Mucosa of descending colon (tissue), 3 donors: Measurements from ENCODE around the gene NFIX. TPM values are rescaled to one million over a fixed set of nuclear protein-coding genes. Genes with fewer than 3 reads are reported as not detected.

Experiments
- ATAC-seq: fragments of 200-7000 bp; cut with Tn5 transposase; one replicate; pipeline ENCODE4 v1.9.1; 2020; ENCODE audit warnings: mild to moderate bottlenecking, moderate library complexity
- DNase-seq, 3 donors: peaks; one replicate each; pipeline ENCODE4 v3.0.0-alpha.2; 2020
- H3K36me3 ChIP-seq: fragments of 200-600 bp; one replicate; pipeline ENCODE4 v1.8.0; 2021; ENCODE audit warnings: low read depth, mild to moderate bottlenecking
- H3K4me1 ChIP-seq: fragments of 200-600 bp; one replicate; pipeline ENCODE4 v1.8.0; 2021; ENCODE audit warnings: low read depth, mild to moderate bottlenecking
- H3K4me3 ChIP-seq: fragments of 200-600 bp; one replicate; pipeline ENCODE4 v1.8.0; 2021; ENCODE audit warnings: mild to moderate bottlenecking
- H3K9me3 ChIP-seq: fragments of 200-600 bp; one replicate; pipeline ENCODE4 v1.8.0; 2021; ENCODE audit warnings: mild to moderate bottlenecking
- intact Hi-C, 2 donors: fragments of 100-400 bp; cut with DNase I in 1 of 2; cut with micrococcal nuclease in 1 of 2; formaldehyde crosslinking; loops; one replicate each; pipeline versions ENCODE4 v1.11.0 to v1.11.1; 2022; cut with DNase I, micrococcal nuclease
- total RNA-seq, 3 donors: library from RNA; stranded (reverse); fragmentation: NEBNext Ultra II Directional in 2 of 3; extraction: Animal tissue kit (Norgen Biotek cat#: 25700) in 2 of 3; gene quantifications; one replicate each; pipeline versions ENCODE4 v1.2.1 to v1.2.4, GENCODE V29; 2021 to 2023
- TF ChIP-seq, protein P1 (sequence below): fragments of 200-600 bp; IDR thresholded peaks from one replicate; pipeline ENCODE4 v1.8.0; 2022; ENCODE audit warnings: antibody characterized with exemption, mild to moderate bottlenecking
- donor health status: DM: no; HTN: no; CAD: no; lungs with moderate emphysema.
- donor health status: DM: no; HTN: no; CAD: no.
- donor health status: DM: no; HTN: yes; CAD: no.

The NFIX gene
- total RNA-seq, 3 donors from 2014 or later: 59.4 to 238 (median 64.6) TPM

- no peak overlapping the region for H3K4me3 ChIP-seq
- TF ChIP-seq, protein P1, sequence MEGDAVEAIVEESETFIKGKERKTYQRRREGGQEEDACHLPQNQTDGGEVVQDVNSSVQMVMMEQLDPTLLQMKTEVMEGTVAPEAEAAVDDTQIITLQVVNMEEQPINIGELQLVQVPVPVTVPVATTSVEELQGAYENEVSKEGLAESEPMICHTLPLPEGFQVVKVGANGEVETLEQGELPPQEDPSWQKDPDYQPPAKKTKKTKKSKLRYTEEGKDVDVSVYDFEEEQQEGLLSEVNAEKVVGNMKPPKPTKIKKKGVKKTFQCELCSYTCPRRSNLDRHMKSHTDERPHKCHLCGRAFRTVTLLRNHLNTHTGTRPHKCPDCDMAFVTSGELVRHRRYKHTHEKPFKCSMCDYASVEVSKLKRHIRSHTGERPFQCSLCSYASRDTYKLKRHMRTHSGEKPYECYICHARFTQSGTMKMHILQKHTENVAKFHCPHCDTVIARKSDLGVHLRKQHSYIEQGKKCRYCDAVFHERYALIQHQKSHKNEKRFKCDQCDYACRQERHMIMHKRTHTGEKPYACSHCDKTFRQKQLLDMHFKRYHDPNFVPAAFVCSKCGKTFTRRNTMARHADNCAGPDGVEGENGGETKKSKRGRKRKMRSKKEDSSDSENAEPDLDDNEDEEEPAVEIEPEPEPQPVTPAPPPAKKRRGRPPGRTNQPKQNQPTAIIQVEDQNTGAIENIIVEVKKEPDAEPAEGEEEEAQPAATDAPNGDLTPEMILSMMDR: no peak
- intact Hi-C loops: no loop called here
- no peaks in the 10 kb centered on the region for H3K36me3 ChIP-seq
- ATAC-seq (no peak), DNase-seq (no peak)
- no peaks in the 10 kb centered on the region for H3K9me3 ChIP-seq
- H3K4me1 ChIP-seq: peaks cover 44% of the 10 kb centered on the region
Measured at GRCh38 chr19:13025819-13026456, 30.7 kb downstream of the NFIX start.

GRCh38 chr19:13026462-13027370, 31.4 kb downstream of the NFIX start:
- intact Hi-C loops: no loop called here
- DNase-seq (peak in 1 of 3 donors; percentile 75), ATAC-seq (peak; percentile 75)
- Histone ChIP-seq H3K4me1 (peaks cover 48% of the 10 kb centered on the region), H3K4me3 (no peak overlapping the region), H3K9me3 (no peaks in the 10 kb centered on the region), H3K36me3 (no peaks in the 10 kb centered on the region)
- TF ChIP-seq, protein P1: no peak

- intact Hi-C loops: no loop called here
- Histone ChIP-seq H3K9me3 (no peaks in the 10 kb centered on the region), H3K36me3 (no peaks in the 10 kb centered on the region), H3K4me1 (peaks cover 49% of the 10 kb centered on the region), H3K4me3 (no peak overlapping the region)
- ATAC-seq: no peak
- TF ChIP-seq, protein P1: no peak
- DNase-seq: peak in 1 of 3 donors; percentile 6
Measured at GRCh38 chr19:13027557-13027956, 32.3 kb downstream of the NFIX start.

DNA sequence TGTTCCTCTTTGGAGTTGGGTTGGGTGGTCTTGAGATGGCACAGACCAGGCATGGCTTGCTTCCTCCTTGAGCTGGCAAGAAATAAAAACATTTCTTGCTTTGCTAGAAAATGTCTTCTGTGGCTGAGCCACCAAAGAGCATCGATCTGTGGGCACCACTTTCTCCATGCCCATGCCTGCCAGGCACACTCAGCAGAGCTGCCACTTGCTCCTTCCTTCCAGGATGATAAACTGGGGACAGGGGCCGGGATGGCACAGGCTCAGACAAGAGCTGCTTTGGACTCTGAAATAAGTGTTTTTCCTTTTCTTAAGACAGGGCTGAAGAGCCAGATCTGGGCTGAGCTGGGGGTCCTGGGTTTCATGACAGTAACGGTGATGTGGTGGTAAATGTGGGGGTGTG, 32.8 kb downstream of the NFIX start:
- intact Hi-C loops: no loop called here
- no peak overlapping the region for H3K4me3 ChIP-seq
- TF ChIP-seq, protein P1: no peak
- peaks cover 51% of the 10 kb centered on the region for H3K4me1 ChIP-seq
- no peak for ATAC-seq
- peak in 1 of 3 donors; percentile 3 for DNase-seq
- H3K36me3 ChIP-seq: no peaks in the 10 kb centered on the region
- H3K9me3 ChIP-seq: no peaks in the 10 kb centered on the region

DNA sequence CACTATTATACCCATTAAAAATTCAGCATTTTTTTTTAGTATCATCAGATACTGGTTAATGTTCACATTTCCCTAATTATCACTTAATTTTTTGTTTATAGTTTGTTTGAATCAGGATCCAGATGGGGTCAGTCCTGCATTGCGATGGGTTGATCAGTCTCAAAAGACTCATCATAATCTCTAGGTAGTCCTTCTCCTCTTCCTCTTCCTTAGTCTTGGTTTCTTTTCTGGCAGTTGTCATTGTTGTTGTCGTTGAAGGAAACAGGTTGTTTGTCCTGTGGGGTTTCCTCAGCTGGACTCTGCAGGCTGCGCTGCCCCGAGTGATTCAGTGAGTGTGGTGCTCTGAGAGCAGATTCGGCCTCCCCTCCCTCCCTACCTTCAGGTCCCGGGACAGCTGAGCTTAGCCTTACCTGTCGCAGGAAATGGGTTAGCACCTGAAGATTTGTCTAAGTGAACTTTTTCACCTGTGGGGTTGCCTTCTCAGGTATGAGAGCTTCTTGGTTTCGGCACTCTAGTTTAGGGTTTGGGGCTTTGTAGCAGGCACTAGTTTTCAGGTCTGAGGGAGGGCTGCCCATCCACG, 34.1 kb downstream of the NFIX start:
- peaks cover 57% of the 10 kb centered on the region for H3K4me1 ChIP-seq
- TF ChIP-seq, protein P1: no peak
- no peaks in the 10 kb centered on the region for H3K9me3 ChIP-seq
- intact Hi-C loops: no loop called here
- DNase-seq (no peak), ATAC-seq (no peak)
- H3K36me3 ChIP-seq: no peaks in the 10 kb centered on the region
- no peak overlapping the region for H3K4me3 ChIP-seq
